ENCODE results near the gene S100B. TPM values are rescaled to one million over a fixed set of nuclear protein-coding genes. Genes with fewer than 3 reads are reported as not detected.
A peak's percentile ranks its signal among the peaks of the same experiment; 100 is the strongest.

Gene S100B
- total RNA-seq, 1 donor from 2014 or later, result 2.8 TPM

- Histone ChIP-seq H3K4me1 (peaks cover 63% of the 10 kb centered on the region), H3K4me3 (peak overlapping the region; percentile 34)
Measured at GRCh38 chr21:46637952-46638746, 33.3 kb upstream of the S100B start.

GRCh38 chr21:46636550-46637285 lies 31.8 kb upstream of the S100B start:
- H3K27ac ChIP-seq (replicated peaks), result peak overlapping the region; percentile 99
- TF ChIP-seq CTCF (IDR thresholded peaks at IDR 0.05; ENCODE audit: borderline replicate concordance), result no peak
- H3K4me1 ChIP-seq, result peaks cover 60% of the 10 kb centered on the region

More at GRCh38 chr21:46637952-46638746, 33.3 kb upstream of the S100B start:
- no peak for TF ChIP-seq CTCF (IDR thresholded peaks at IDR 0.05; ENCODE audit: borderline replicate concordance)
- no peak for DNase-seq
- no peaks in the 10 kb centered on the region for H3K9me3 ChIP-seq (replicated peaks)
- no peaks in the 10 kb centered on the region for H3K27me3 ChIP-seq (ENCODE audit: low read depth)
- intact Hi-C loops (cut with micrococcal nuclease), result no loop called here
- H3K27ac ChIP-seq (replicated peaks), result no peak overlapping the region
- H3K36me3 ChIP-seq, result peaks cover 12% of the 10 kb centered on the region

GRCh38 chr21:46636181-46636512 lies 31.3 kb upstream of the S100B start:
- Histone ChIP-seq H3K36me3 (peaks cover 3% of the 10 kb centered on the region), H3K4me3 (peak overlapping the region; percentile 95), H3K4me1 (peaks cover 56% of the 10 kb centered on the region), H3K9me3 (replicated peaks) (no peaks in the 10 kb centered on the region), H3K27ac (replicated peaks) (peak overlapping the region; percentile 99), H3K27me3 (ENCODE audit: low read depth) (no peaks in the 10 kb centered on the region)
- no peak for TF ChIP-seq CTCF (IDR thresholded peaks at IDR 0.05; ENCODE audit: borderline replicate concordance)
- DNase-seq, result no peak
- intact Hi-C loops (cut with micrococcal nuclease), result no loop called here

More at GRCh38 chr21:46636550-46637285, 31.8 kb upstream of the S100B start:
- peaks cover 6% of the 10 kb centered on the region for H3K36me3 ChIP-seq
- no peaks in the 10 kb centered on the region for H3K27me3 ChIP-seq (ENCODE audit: low read depth)
- DNase-seq, result no peak
- intact Hi-C loops (cut with micrococcal nuclease), result no loop called here
- no peaks in the 10 kb centered on the region for H3K9me3 ChIP-seq (replicated peaks)
- H3K4me3 ChIP-seq, result peak overlapping the region; percentile 95

GRCh38 chr21:46635324-46636180 lies 30.7 kb upstream of the S100B start, which contains the start of gene PRMT2:
PRMT2 (plus strand) TSS chr21:46635674; CDS start chr21:46636952, 1,278 bp downstream.
- peak; percentile 96 for DNase-seq
- intact Hi-C loops (cut with micrococcal nuclease), result no loop called here
- H3K27ac ChIP-seq (replicated peaks), result peak within 1 kb of the TSS; percentile 99
- no peaks in the 10 kb centered on the region for H3K27me3 ChIP-seq (ENCODE audit: low read depth)
- peaks cover 54% of the 10 kb centered on the region for H3K4me1 ChIP-seq
- TF ChIP-seq CTCF (IDR thresholded peaks at IDR 0.05; ENCODE audit: borderline replicate concordance), result no peak
- H3K4me3 ChIP-seq, result peak within 1 kb of the TSS; percentile 95
- no peaks in the 10 kb centered on the region for H3K9me3 ChIP-seq (replicated peaks)
- no peaks in the 10 kb centered on the region for H3K36me3 ChIP-seq

GRCh38 chr21:46634966-46635323 lies 30.1 kb upstream of the S100B start:
- intact Hi-C loops (cut with micrococcal nuclease), result no loop called here

More at GRCh38 chr21:46634966-46635323, 30.1 kb upstream of the S100B start:
- Histone ChIP-seq H3K27me3 (ENCODE audit: low read depth) (no peaks in the 10 kb centered on the region), H3K4me3 (peak overlapping the region; percentile 95), H3K4me1 (peaks cover 52% of the 10 kb centered on the region), H3K36me3 (no peaks in the 10 kb centered on the region), H3K9me3 (replicated peaks) (no peaks in the 10 kb centered on the region), H3K27ac (replicated peaks) (peak overlapping the region; percentile 99)
- no peak for DNase-seq
- TF ChIP-seq CTCF (IDR thresholded peaks at IDR 0.05; ENCODE audit: borderline replicate concordance), result peak; percentile 42

All from left ventricle myocardium inferior (tissue), 1 donor.